AG09319 (cell line): ENCODE measurements around the gene COA3.

Experiments
- DNase-seq: peaks from one replicate; pipeline ENCODE4 v3.0.0-alpha.2; 2010; ENCODE audit warnings: low read depth; ENCODE audit errors: extremely low read depth
- TF ChIP-seq, protein P1 (sequence below): IDR thresholded peaks from 2 replicates; pipeline ENCODE4 v1.5.1; 2011; ENCODE audit warnings: low read depth, mild to moderate bottlenecking, inconsistent platforms, low read length, moderate library complexity

Gene COA3

DNA sequence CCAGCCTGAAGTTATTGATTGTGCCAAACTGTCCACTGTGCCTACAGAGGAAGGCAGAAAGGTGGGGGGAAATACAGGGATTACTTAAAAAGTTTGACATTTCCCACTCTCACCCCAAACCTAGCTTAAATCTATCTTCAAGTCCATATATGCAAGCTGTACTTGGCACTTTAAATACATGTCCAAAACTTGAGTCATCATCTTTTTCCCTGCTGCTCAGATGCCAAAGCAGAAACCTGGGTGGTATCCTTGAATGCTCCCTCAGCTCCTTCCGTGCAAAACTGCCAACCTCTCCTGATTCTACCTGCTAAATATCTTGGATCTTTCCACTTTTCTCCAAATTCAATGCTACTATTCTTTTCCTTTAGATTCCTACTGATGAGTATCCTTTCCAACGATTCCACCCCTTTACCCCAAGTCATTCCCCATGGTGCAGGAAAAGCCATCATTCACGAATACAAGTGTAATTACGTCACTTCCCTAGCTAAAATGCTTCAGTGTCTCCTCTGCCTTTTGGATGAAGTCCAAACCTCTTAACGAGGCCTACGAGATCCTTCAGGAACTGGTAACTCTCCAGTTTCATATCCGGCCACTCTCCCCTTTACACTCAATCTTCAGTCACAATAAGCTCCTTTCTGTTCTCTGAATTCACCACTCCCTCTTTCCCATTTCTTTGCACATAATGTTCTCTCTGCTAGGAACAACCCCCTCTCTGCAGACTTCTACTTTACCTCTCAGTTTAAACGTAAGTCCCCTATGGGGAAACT, 16.3 kb upstream of the COA3 start:
- TF ChIP-seq, protein P1, sequence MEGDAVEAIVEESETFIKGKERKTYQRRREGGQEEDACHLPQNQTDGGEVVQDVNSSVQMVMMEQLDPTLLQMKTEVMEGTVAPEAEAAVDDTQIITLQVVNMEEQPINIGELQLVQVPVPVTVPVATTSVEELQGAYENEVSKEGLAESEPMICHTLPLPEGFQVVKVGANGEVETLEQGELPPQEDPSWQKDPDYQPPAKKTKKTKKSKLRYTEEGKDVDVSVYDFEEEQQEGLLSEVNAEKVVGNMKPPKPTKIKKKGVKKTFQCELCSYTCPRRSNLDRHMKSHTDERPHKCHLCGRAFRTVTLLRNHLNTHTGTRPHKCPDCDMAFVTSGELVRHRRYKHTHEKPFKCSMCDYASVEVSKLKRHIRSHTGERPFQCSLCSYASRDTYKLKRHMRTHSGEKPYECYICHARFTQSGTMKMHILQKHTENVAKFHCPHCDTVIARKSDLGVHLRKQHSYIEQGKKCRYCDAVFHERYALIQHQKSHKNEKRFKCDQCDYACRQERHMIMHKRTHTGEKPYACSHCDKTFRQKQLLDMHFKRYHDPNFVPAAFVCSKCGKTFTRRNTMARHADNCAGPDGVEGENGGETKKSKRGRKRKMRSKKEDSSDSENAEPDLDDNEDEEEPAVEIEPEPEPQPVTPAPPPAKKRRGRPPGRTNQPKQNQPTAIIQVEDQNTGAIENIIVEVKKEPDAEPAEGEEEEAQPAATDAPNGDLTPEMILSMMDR: no peak
- no peak for DNase-seq

DNA sequence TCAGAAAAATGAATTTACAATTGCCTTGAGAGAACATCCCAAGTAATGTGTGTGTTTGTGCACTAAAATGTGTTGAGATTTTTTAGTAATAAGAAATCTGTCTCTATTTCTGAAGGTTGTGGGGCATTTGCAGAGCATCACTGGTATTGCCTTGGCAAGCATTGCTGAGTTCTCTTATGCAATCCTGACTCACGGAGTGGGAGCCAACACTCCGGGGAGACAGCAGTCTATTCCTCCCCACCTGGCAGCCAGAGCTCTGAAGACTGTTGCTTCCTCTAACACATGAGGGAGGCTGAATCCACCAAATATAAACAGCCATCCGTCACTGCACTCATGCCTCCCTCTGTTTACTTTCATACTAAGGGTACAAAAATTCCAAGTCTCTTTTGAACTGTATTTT, 10.7 kb upstream of the COA3 start:
- TF ChIP-seq, protein P1: no peak
- DNase-seq: peak; percentile 61

DNA sequence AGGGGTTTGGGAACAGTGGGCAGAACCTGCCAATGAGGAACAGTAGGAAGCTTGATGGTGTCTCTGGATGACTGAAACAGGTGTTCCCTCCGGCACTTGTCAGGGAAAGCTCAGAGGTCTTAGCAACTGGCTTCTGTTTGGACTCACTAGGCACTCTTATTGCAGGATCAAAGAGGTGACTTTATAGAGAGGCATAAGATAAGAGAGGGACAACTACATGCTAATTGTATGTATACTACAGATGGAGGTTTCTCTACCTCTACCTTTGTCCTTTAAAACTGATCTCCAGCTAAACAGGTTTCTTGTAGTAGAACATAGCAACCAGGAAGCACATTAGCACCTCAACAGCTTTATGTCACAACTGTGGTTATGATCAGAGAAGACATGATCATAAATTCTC, 7.7 kb upstream of the COA3 start:
- no peak for DNase-seq
- TF ChIP-seq, protein P1: no peak

DNA sequence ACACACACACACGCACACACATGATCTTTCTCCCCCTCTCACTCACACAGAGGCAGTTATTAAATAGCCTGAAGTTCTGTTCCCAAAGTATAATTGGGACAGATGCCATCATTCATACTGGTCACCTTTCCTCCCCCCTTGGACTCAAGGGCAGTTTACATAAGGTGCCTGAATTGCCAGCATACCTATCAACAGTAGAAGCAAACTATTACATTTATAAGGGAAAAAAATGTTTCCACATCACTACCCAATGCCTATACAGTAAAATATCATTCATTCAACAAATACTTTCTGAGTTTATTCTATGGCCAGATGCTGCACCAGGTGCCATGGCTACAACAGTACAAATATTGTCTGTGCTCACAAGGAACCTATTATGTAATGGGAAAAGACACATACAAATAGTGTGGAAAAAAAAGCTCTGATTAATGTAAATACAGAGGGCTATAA, 6.4 kb upstream of the COA3 start:
- TF ChIP-seq, protein P1: no peak
- no peak for DNase-seq

DNA sequence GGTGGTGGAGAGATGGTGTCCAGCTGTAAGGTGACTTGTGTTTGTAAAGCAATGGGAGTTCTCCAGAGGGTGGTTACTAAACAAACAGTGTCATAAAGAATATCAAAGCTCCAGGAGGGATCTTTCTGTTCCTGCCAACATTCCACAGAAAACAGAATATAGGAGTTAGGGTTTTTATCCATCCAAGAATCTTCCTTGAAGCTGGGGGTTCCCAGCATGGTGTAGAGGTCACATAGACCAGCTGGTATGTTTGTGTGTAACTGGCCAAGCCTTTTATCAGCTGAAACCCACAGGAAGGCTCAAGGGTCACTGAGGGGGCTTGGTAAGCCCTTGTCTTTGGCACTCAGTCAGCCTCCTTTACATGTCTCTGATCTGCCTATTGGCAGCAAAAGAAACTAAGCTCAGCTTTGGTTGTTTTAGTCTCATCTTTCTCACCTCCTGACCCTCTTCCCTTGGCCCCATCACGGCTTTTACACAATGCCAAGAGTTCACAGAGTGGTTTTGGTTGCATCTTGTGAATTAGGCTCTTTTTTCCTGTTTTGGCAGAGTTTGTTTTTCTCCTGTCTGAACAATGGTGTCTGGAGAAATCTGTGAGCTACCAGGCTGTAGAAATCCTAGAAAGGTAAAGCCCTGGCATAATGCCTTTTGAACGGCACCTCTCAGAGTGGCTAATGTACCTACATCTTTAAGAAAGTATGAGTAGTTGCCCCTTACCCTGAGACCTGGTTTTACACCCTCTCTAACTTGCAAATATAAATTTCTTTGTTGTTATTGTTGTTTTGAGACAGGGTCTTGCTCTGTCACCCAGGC, 4.8 kb upstream of the COA3 start:
- DNase-seq: no peak
- TF ChIP-seq, protein P1: no peak

DNA sequence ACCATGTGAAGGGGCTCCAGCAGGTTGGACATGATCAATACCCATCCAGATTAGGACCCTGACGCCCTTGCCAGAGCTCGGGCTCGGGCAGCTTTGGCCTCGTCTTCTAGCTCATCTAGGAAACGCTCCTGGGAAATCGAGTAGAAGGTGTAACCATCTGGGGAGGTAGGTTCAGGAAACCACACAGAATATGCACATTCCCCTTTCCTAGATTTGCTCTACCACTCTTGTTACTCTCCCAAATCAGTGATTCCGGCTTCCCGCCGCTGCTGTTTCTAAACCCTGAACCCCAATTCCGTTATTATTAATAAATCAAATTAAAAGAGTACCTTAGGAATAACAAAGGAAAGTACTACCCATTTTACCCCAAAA, 507 bp downstream of the COA3 start:
- TF ChIP-seq, protein P1: no peak
- no peak for DNase-seq
